H9 (cell line): ENCODE data around the gene PDZD4. TPM values are rescaled to one million over a fixed set of nuclear protein-coding genes. Genes with fewer than 3 reads are reported as not detected.

Experiments
- DNase-seq: peaks from one replicate; pipeline ENCODE4 v3.0.0-alpha.2; 2017
- H2AFZ ChIP-seq: one replicate; pipeline ENCODE4 v1.6.1; 2013; ENCODE audit warnings: mild to moderate bottlenecking, low read length, control low read depth, moderate library complexity
- H2AK5ac ChIP-seq: 2 replicates; pipeline ENCODE4 v1.6.1; 2013; ENCODE audit warnings: low read length, control low read depth, mixed read lengths; ENCODE audit not compliant: insufficient read length
- H2BK120ac ChIP-seq: one replicate; pipeline ENCODE4 v1.6.1; 2013; ENCODE audit warnings: low read depth, mild to moderate bottlenecking, low read length, control low read depth, inconsistent platforms; ENCODE audit not compliant: poor library complexity, severe bottlenecking
- H2BK12ac ChIP-seq: 2 replicates; pipeline ENCODE4 v1.6.1; 2013; ENCODE audit warnings: low read length, control low read depth, mixed read lengths, low read depth; ENCODE audit not compliant: insufficient read length
- H2BK15ac ChIP-seq: 2 replicates; pipeline ENCODE4 v1.6.1; 2013; ENCODE audit warnings: low read depth, low read length, control low read depth
- H2BK20ac ChIP-seq: one replicate; pipeline ENCODE4 v1.6.1; 2013; ENCODE audit warnings: low read depth, mild to moderate bottlenecking, low read length, control low read depth, inconsistent platforms; ENCODE audit not compliant: poor library complexity, severe bottlenecking
- H2BK5ac ChIP-seq: 2 replicates; pipeline ENCODE4 v1.6.1; 2013; ENCODE audit warnings: low read length, control low read depth, mixed read lengths; ENCODE audit not compliant: insufficient read length
- H3K14ac ChIP-seq: 2 replicates; pipeline ENCODE4 v1.6.1; 2013; ENCODE audit warnings: low read length, control low read depth; ENCODE audit not compliant: insufficient read depth
- H3K18ac ChIP-seq: 2 replicates; pipeline ENCODE4 v1.6.1; 2013; ENCODE audit warnings: low read depth, mild to moderate bottlenecking, mixed read lengths, low read length, control low read depth; ENCODE audit not compliant: insufficient read length
- H3K23ac ChIP-seq: 2 replicates; pipeline ENCODE4 v1.6.1; 2013; ENCODE audit warnings: low read length, control low read depth, mixed read lengths, low read depth; ENCODE audit not compliant: insufficient read length
- H3K23me2 ChIP-seq: 2 replicates; pipeline ENCODE4 v1.6.1; 2013; ENCODE audit warnings: low read depth, mild to moderate bottlenecking, mixed read lengths, low read length, control low read depth; ENCODE audit not compliant: insufficient read length, poor library complexity, severe bottlenecking
- H3K27ac ChIP-seq: 2 replicates; pipeline ENCODE4 v1.5.1; 2013; ENCODE audit warnings: low read length, control low read depth, mixed read lengths, low read depth; ENCODE audit not compliant: insufficient read length
- H3K27me3 ChIP-seq: 2 replicates; pipeline ENCODE4 v1.6.1; 2013; ENCODE audit warnings: low read length, control low read depth, inconsistent platforms; ENCODE audit not compliant: insufficient read depth
- H3K4ac ChIP-seq: 2 replicates; pipeline ENCODE4 v1.6.1; 2013; ENCODE audit warnings: low read depth, mild to moderate bottlenecking, control low read depth, inconsistent platforms, low read length, moderate library complexity
- H3K4me1 ChIP-seq: 2 replicates; pipeline ENCODE4 v1.6.1; 2013; ENCODE audit warnings: low read length, control low read depth, inconsistent platforms; ENCODE audit not compliant: insufficient read depth
- H3K4me2 ChIP-seq: 2 replicates; pipeline ENCODE4 v1.6.1; 2013; ENCODE audit warnings: low read length, control low read depth, mixed read lengths; ENCODE audit not compliant: insufficient read length, insufficient read depth
- H3K56ac ChIP-seq: 2 replicates; pipeline ENCODE4 v1.6.1; 2013; ENCODE audit warnings: low read depth, mild to moderate bottlenecking, mixed read lengths, low read length, control low read depth; ENCODE audit not compliant: insufficient read length
- H3K79me1 ChIP-seq: 2 replicates; pipeline ENCODE4 v1.6.1; 2013; ENCODE audit warnings: low read depth, mild to moderate bottlenecking, moderate library complexity, low read length, control low read depth, inconsistent platforms; ENCODE audit not compliant: insufficient read depth, poor library complexity, severe bottlenecking
- H3K79me2 ChIP-seq: 2 replicates; pipeline ENCODE4 v1.6.1; 2013; ENCODE audit warnings: low read length, control low read depth, inconsistent platforms; ENCODE audit not compliant: insufficient read depth
- H3K9ac ChIP-seq: 2 replicates; pipeline ENCODE4 v1.6.1; 2013; ENCODE audit warnings: low read length, control low read depth, mixed read lengths; ENCODE audit not compliant: insufficient read length; ENCODE audit errors: extremely low read depth
- H3K9me3 ChIP-seq: one replicate; pipeline ENCODE4 v1.6.1; 2013; ENCODE audit warnings: low read depth, low read length, inconsistent platforms; ENCODE audit not compliant: control insufficient read depth
- H3T11ph ChIP-seq: one replicate; pipeline ENCODE4 v1.6.1; 2013; ENCODE audit warnings: mild to moderate bottlenecking, low read length, control low read depth, inconsistent platforms
- H4K20me1 ChIP-seq: one replicate; pipeline ENCODE4 v1.6.1; 2013; ENCODE audit not compliant: control insufficient read depth, insufficient read length, insufficient read depth
- H4K5ac ChIP-seq: 2 replicates; pipeline ENCODE4 v1.6.1; 2013; ENCODE audit warnings: low read depth, mild to moderate bottlenecking, mixed read lengths, low read length, control low read depth; ENCODE audit not compliant: insufficient read length
- H4K8ac ChIP-seq: replicated peaks from 2 replicates; pipeline ENCODE4 v1.6.1; 2013; ENCODE audit warnings: low read length, control low read depth, mixed read lengths, low read depth; ENCODE audit not compliant: insufficient read length
- H4K91ac ChIP-seq: 2 replicates; pipeline ENCODE4 v1.6.1; 2013; ENCODE audit warnings: low read depth, mild to moderate bottlenecking, moderate library complexity, mixed read lengths, low read length, control low read depth; ENCODE audit not compliant: insufficient read length
- H3K27ac Mint-ChIP-seq, 3 experiments: 2 replicates in 2 of 3; 3 replicates in 1 of 3; pipeline ENCODE4 v1.8.0; 2020 to 2021; ENCODE audit warnings: mixed read lengths in 3 of 3, mild to moderate bottlenecking in 1 of 3, moderate library complexity in 1 of 3
- H3K27me3 Mint-ChIP-seq: 2 replicates; pipeline ENCODE4 v1.8.0; 2021; ENCODE audit warnings: low read depth, mild to moderate bottlenecking, moderate library complexity, mixed read lengths
- H3K36me3 Mint-ChIP-seq, 3 experiments: 2 replicates in 2 of 3; 3 replicates in 1 of 3; pipeline ENCODE4 v1.8.0; 2020 to 2021; ENCODE audit warnings: low read depth in 3 of 3, mixed read lengths in 3 of 3; ENCODE audit not compliant: insufficient read depth in 1 of 3
- H3K4me1 Mint-ChIP-seq, 2 experiments: 2 replicates each; pipeline ENCODE4 v1.8.0; 2020; ENCODE audit warnings: mixed read lengths in 2 of 2
- H3K4me3 Mint-ChIP-seq, 2 experiments: 2 replicates in 1 of 2; 3 replicates in 1 of 2; pipeline ENCODE4 v1.8.0; 2020 to 2021; ENCODE audit warnings: mild to moderate bottlenecking in 2 of 2, mixed read lengths in 2 of 2, moderate library complexity in 1 of 2
- H3K9me3 Mint-ChIP-seq, 2 experiments: 2 replicates in 1 of 2; 3 replicates in 1 of 2; pipeline ENCODE4 v1.8.0; 2020; ENCODE audit warnings: mild to moderate bottlenecking in 2 of 2, mixed read lengths in 2 of 2, moderate library complexity in 1 of 2
- CTCF ChIP-seq: fragments of 200-600 bp; sonication (generic); conservative IDR thresholded peaks from 3 replicates; pipeline ENCODE4 v1.8.0; 2021; ENCODE audit warnings: antibody characterized with exemption, mild to moderate bottlenecking
- WGBS: extraction: QIAGEN DNeasy Blood & Tissue Kit; methylation state at CpG from one replicate; pipeline ENCODE4 v1.1.7; 2013; ENCODE audit warnings: missing lambda C conversion rate, low lambda C conversion rate, mixed read lengths; ENCODE audit not compliant: insufficient read length; ENCODE audit errors: extremely low coverage; 5-methylcytosine and 5-hydroxymethylcytosine counted together
- total RNA-seq: library from RNA; stranded (reverse); gene quantifications from 2 replicates; pipeline ENCODE4 v1.2.1, GENCODE V29; 2021

PDZD4 gene
- total RNA-seq, 1 experiment from 2014 or later: 110 TPM

DNA sequence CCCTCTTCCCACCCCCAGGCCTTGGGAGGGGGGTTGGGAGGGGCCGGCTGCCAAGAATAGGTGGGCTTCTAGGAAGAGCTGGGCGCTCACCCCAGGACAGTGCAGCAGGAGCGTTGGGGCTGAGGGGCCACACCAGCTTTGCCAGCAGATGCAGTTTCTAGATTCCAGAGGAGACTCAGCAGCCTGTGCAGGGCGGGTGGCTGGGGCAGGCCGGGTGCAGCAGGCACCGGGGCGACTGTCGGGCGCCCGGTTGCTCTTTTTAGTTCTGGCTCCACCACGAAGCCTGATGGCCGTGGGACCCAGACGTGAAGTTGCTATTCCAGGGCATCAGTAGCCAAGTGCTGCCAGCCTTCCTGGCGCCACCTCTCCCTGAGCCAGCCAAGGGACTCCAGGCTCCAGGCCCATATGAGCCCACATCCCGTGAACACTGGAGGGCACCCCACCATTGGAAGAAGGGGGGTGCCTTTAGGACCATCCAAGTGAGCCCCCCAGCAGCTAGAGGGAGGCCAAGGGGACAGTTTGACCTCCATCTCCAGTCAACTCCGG is 30.1 kb downstream of the PDZD4 start:
- H3K4me1 Mint-ChIP-seq: peaks cover 0 to 6% of the 10 kb centered on the region in 2 experiments; a peak in 2 of 4 replicates
- Histone ChIP-seq H4K20me1 (no peaks in the 10 kb centered on the region), H2BK120ac (no peak overlapping the region), H3K14ac (no peak overlapping the region), H3K27ac (no peak overlapping the region), H2BK20ac (no peak overlapping the region), H3K9ac (no peak overlapping the region), H4K5ac (no peak overlapping the region), H3K4ac (no peak overlapping the region), H2BK12ac (no peak overlapping the region), H3K18ac (no peak overlapping the region), H3K27me3 (no peaks in the 10 kb centered on the region), H3K79me2 (no peaks in the 10 kb centered on the region), H3K4me2 (no peak overlapping the region), H4K91ac (no peak overlapping the region), H2AFZ (no peak overlapping the region), H4K8ac (no peak overlapping the region), H3T11ph (no peak overlapping the region), H2AK5ac (no peak overlapping the region), H3K23ac (no peak overlapping the region), H2BK15ac (no peak overlapping the region), H3K9me3 (peaks cover 15% of the 10 kb centered on the region), H3K23me2 (no peaks in the 10 kb centered on the region), H3K4me1 (no peaks in the 10 kb centered on the region), H2BK5ac (no peak overlapping the region), H3K79me1 (no peaks in the 10 kb centered on the region), H3K56ac (no peak overlapping the region)
- H3K9me3 Mint-ChIP-seq: peaks cover 55 to 75% of the 10 kb centered on the region in 2 experiments
- DNase-seq: no peak
- H3K36me3 Mint-ChIP-seq: peaks cover 28 to 48% (median 31%) of the 10 kb centered on the region in 3 experiments
- H3K4me3 Mint-ChIP-seq: no peak overlapping the region
- no peak overlapping the region; a peak in 1 of 7 replicates for H3K27ac Mint-ChIP-seq
- no CpG with 5 or more reads among the region's 16 CpGs for WGBS
- peaks cover 2% of the 10 kb centered on the region; the same call in 1 of the 2 replicates for H3K27me3 Mint-ChIP-seq
- TF ChIP-seq CTCF: no peak
